Measurements from ENCODE around the gene PLXNB2.

DNA sequence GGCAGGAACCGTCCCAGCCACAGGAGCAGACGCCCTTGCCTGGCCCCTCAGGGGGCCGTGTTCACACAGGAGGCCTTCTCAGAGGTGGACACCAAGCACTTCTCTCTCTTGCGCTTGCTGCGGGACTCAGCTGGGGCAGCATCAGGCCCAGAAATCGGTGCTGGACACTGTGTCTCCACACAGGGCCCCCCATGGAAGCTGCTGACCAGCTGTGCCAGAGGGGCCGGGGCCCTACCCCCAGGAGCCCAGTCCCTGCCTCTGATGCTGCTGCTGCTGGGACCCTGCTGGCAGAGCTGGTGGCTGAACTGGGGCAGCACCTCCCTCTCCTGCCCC, 4.0 kb downstream of the PLXNB2 start:
- TF ChIP-seq CTCF (IDR thresholded peaks at IDR 0.05; ENCODE audit: low read length): no peak
- no peak for TF ChIP-seq EZH2 (optimal IDR thresholded peaks at IDR 0.05; ENCODE audit: low read depth, low read length)
- TF ChIP-seq EZH2phosphoT487 (IDR thresholded peaks at IDR 0.05; ENCODE audit: low read length): no peak
